Peyer's patch (tissue), 4 donors: Measurements from ENCODE around the gene ST6GAL1.

ENCODE experiments used
- POLR2A ChIP-seq, 2 donors: fragments of 450-650 bp; IDR thresholded peaks; one replicate each; pipeline ENCODE4 v1.5.1; 2017; ENCODE audit warnings: antibody characterized with exemption in 2 of 2, mild to moderate bottlenecking in 2 of 2, moderate library complexity in 2 of 2
- TF ChIP-seq, protein P1 (sequence below), 6 experiments: fragments of 450-650 bp in 4 of 6; fragments of 200-600 bp in 2 of 6; sonication (generic) in 1 of 6; IDR thresholded peaks; one replicate each; pipeline ENCODE4 v1.5.1; 2017 to 2019; ENCODE audit warnings: antibody characterized with exemption in 6 of 6, mild to moderate bottlenecking in 3 of 6, moderate library complexity in 1 of 6

DNA sequence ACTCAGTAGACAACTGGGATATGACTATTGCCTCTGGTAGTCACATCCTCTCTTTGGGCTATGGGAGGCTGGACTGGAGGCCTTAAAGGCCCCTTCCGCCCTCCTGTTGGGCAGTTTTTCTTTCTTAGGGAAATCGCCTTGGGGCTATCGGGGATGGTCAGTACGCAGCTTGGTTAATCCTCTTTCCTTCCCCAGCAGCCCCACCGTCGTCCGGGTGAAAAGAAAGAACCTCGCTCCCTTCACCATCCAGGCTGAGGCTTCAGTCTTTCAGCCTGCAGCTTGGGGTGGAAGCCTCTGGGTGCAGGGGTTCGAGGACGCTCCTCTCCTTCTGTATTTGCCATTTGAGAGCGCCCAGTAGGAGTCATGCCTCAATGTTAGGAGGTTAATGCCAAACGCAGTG is 641 bp upstream of the ST6GAL1 start:
- TF ChIP-seq POLR2A (IDR thresholded peaks at IDR 0.05), result no peak
- TF ChIP-seq, protein P1, sequence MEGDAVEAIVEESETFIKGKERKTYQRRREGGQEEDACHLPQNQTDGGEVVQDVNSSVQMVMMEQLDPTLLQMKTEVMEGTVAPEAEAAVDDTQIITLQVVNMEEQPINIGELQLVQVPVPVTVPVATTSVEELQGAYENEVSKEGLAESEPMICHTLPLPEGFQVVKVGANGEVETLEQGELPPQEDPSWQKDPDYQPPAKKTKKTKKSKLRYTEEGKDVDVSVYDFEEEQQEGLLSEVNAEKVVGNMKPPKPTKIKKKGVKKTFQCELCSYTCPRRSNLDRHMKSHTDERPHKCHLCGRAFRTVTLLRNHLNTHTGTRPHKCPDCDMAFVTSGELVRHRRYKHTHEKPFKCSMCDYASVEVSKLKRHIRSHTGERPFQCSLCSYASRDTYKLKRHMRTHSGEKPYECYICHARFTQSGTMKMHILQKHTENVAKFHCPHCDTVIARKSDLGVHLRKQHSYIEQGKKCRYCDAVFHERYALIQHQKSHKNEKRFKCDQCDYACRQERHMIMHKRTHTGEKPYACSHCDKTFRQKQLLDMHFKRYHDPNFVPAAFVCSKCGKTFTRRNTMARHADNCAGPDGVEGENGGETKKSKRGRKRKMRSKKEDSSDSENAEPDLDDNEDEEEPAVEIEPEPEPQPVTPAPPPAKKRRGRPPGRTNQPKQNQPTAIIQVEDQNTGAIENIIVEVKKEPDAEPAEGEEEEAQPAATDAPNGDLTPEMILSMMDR (IDR thresholded peaks at IDR 0.05), result no peak
